Muscle of leg (tissue), 11 donors: Measurements from ENCODE around the gene TCF7. TPM values are rescaled to one million over a fixed set of nuclear protein-coding genes. Genes with fewer than 3 reads are reported as not detected.

Experiments
- DNase-seq: peaks from one replicate; pipeline ENCODE4 v3.0.0; 2013
- H3K27ac ChIP-seq: one replicate; pipeline ENCODE4 v1.5.1; 2013; ENCODE audit warnings: mild to moderate bottlenecking, low read length, control low read depth
- H3K27me3 ChIP-seq: one replicate; pipeline ENCODE4 v1.6.1; 2013; ENCODE audit warnings: low read length; ENCODE audit not compliant: control insufficient read depth, insufficient read depth
- H3K36me3 ChIP-seq: one replicate; pipeline ENCODE4 v1.6.1; 2013; ENCODE audit warnings: low read length; ENCODE audit not compliant: control insufficient read depth, insufficient read depth
- H3K4me1 ChIP-seq: one replicate; pipeline ENCODE4 v1.6.1; 2013; ENCODE audit warnings: low read length; ENCODE audit not compliant: control insufficient read depth, insufficient read depth
- H3K4me3 ChIP-seq: one replicate; pipeline ENCODE4 v1.5.1; 2013; ENCODE audit warnings: low read length, control low read depth
- H3K9me3 ChIP-seq: replicated peaks from 2 replicates; pipeline ENCODE4 v1.6.1; 2013; ENCODE audit warnings: low read depth, low read length; ENCODE audit not compliant: control insufficient read depth
- WGBS: methylation state at CpG from one replicate; pipeline ENCODE4 v1.1.5; 2013; ENCODE audit warnings: missing lambda C conversion rate; ENCODE audit not compliant: insufficient coverage; 5-methylcytosine and 5-hydroxymethylcytosine counted together
- polyA plus RNA-seq, 8 donors: library from polyadenylated mRNA; unstranded; fragments of 120-200 nt; gene quantifications; one replicate each; pipeline versions ENCODE4 v1.2.1 to v1.2.3, GENCODE V29; 2013; ENCODE audit warnings: inconsistent platforms in 1 of 8, low replicate concordance in 1 of 8; ENCODE audit not compliant: insufficient read length in 8 of 8, insufficient read depth in 1 of 8
- total RNA-seq: library from RNA; stranded (reverse); fragments of 120-200 nt; gene quantifications from one replicate; pipeline ENCODE4 v1.2.4, GENCODE V29; 2013

TCF7 gene
- total and polyA plus RNA-seq, 9 donors = 0.84 to 4.7 (median 2.0) TPM

DNA sequence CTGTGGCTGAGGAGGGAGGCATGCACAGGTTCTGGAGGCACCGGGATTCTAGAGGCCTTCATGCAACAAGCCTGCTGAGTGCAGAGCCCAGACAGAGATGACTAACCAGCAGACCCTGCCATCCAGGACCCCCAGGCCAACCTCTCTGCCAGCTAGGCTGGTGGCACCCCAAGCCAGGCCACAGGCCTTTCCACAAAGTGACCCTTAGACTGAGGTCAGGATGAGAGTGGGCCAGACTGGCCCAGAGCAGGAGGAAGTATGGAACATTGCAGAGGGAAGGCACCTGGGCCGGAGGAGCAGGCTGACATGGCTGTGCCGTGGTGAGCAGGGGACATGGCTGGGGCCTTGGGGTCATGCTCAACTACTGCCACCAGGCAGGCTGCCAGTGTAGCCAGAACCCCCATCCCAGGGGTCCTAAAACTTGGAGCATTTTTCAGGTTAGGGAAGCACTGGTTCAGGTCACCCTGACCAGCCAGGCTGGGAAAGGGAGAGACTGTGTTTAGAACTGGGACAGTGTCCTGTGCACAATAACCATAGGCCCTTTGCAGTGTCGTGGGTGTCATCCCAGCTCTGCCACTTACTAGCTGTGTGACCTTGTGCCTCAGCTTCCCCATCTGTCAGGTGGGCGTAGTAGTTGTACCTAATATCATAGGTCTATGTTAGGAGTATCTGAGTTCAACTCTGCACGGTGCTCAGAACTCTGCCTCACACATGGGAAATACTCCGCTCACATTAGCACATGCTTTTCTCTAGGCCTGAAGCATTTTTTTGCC lies 17.3 kb downstream of the TCF7 start:
- H3K27me3 ChIP-seq = no peaks in the 10 kb centered on the region
- no peak overlapping the region for H3K27ac ChIP-seq
- no peaks in the 10 kb centered on the region for H3K4me1 ChIP-seq
- H3K9me3 ChIP-seq = no peaks in the 10 kb centered on the region
- peaks cover 55% of the 10 kb centered on the region for H3K36me3 ChIP-seq
- DNase-seq = no peak
- no peak overlapping the region for H3K4me3 ChIP-seq
- 86% methylated on average over 5 of the region's 7 CpGs for WGBS

DNA sequence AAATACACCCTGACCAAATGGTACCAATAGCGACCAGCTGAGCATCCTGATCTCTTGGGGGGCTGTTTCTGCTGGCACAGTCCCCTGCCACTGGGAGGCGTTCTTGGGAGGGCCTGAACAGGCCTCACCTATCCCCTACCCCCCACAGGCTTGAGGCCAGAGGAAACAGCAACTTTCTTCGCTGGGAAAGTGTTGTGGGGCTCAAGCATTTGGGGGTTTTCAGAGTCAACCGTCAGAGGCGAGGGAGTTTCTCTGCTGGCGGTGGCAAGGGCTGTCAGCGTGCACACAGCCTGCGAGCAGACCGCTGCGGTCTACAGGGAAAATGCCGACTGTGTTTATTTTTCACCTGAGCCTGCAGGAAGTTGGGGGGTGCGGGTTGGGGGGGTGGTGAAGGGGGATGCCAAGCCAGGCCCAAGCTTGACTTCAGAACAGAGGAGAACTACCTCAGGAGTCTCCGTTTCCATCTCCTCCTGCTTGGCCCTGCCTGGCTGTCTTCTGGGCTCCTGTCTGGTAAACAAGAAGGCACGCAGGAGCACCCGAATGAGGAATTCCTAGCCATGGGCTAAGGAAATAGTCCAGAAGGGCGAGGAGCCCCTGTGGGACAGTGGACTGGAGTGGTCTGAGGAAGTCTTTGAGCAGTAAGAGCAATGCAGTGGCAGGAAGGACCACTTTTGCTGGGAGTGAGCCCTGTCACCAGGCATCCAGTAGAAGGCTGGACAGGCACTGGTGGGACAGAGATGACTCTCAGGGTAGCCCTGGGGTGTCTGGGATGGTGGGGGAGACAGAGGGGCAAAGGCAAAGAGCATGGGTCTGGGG lies 18.1 kb downstream of the TCF7 start:
- Histone ChIP-seq H3K27ac (no peak overlapping the region), H3K27me3 (no peaks in the 10 kb centered on the region), H3K9me3 (no peaks in the 10 kb centered on the region), H3K4me3 (no peak overlapping the region), H3K36me3 (peaks cover 58% of the 10 kb centered on the region), H3K4me1 (no peaks in the 10 kb centered on the region)
- no peak for DNase-seq
- WGBS = 63% methylated on average over 13 of the region's 16 CpGs

DNA sequence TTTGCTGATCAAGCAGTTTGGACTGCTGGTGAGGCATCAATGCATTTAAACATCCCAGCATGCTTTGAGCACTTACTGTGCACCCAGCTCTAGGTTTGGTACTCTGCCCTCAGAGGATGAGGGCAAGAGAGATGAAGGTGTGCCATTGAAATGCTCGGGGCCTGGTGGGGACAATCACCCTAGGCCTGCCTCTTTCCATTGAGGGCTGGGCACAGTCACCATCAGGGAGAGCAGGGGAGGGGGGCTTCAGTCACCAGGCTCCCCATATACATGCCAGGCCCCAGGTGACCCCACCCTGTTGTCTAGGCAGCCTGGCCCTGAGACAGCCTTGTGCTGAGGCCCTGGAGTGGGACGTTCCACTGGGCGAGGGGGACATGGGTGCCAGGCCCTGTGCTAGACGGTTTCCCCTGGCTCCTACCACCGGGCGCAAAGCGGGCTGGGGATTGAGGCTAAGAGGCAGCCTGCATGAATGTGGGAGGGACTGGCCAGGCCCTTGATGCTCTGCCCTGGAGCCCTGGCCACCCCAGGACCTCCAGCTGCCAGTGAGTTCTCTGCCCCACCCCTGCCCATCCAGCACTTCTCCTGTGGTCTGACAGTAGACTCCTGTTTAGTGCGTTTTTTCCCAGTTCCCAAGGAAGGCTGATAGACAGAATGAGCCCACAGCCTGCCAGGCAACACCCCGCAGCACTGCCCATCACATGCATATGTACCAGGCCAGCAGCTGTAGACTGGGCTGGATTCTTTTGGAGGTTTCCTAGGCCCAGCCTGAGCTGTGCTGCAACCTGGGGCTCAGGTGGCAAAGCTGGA lies 18.9 kb downstream of the TCF7 start:
- DNase-seq = no peak
- Histone ChIP-seq H3K4me3 (no peak overlapping the region), H3K9me3 (no peaks in the 10 kb centered on the region), H3K36me3 (peaks cover 62% of the 10 kb centered on the region), H3K4me1 (no peaks in the 10 kb centered on the region), H3K27ac (no peak overlapping the region), H3K27me3 (no peaks in the 10 kb centered on the region)
- WGBS = 85% methylated on average over 8 of the region's 9 CpGs

DNA sequence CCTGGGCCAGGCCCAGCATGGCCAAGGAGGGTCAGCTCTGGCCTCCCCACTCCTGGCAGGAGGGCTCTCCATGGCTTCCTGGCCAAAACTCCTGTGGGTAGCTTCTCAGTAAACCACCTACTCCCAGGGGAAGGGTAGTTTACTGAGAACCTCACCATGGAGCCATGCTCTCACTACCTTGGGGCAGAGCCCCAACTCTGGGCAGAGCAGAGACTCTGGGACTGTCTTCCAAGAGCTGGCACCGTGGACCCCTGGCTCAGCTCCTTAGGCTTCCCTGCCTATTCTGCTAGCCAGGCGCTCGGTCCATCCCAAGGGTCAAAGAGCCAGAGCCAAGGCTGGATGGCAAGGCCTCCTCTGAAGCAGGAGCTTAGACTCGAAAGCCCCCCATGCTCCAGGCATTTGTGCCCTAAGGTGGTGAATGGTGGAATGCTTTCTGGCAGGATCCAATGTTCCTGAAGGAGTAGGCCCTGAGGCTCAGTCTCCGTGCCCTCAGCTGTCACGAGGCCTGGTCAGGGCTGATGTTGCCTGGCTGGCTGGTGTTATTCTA lies 19.6 kb downstream of the TCF7 start:
- Histone ChIP-seq H3K4me1 (no peaks in the 10 kb centered on the region), H3K27me3 (no peaks in the 10 kb centered on the region), H3K27ac (no peak overlapping the region), H3K9me3 (no peaks in the 10 kb centered on the region), H3K4me3 (no peak overlapping the region), H3K36me3 (peaks cover 57% of the 10 kb centered on the region)
- WGBS = 89% methylated on average over 4 of the region's 6 CpGs
- no peak for DNase-seq

DNA sequence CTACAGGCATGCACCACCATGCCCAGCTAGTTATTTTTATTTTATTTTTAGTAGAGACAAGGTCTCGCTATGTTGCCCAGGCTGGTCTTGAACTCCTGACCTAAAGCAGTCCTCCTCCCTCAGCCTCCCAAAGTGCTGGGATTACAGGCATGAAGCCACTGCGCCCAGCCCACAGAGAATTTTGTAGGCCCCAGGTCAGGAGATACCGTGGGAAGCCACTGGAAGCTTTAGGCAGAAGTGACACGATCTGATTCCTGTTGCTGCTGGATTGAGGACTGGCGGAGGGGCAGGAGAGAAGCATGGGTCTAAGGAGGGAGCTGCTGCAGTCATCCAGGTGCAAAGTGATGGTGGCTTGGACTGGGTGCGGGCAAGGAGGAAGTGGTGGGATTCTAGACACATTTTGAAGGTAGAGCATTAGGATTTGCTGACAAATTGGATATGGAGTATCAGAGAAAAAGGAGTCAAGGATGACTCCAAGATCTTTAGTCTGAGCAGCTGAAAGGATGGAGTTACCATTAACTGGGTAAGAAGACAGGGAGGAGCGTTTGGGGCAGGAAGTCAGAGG lies 20.7 kb downstream of the TCF7 start:
- H3K4me1 ChIP-seq = no peaks in the 10 kb centered on the region
- H3K9me3 ChIP-seq = no peaks in the 10 kb centered on the region
- no peak for DNase-seq
- no peaks in the 10 kb centered on the region for H3K27me3 ChIP-seq
- H3K36me3 ChIP-seq = peaks cover 61% of the 10 kb centered on the region
- no peak overlapping the region for H3K4me3 ChIP-seq
- WGBS = 93% methylated on average over 5 of the region's 7 CpGs
- no peak overlapping the region for H3K27ac ChIP-seq

DNA sequence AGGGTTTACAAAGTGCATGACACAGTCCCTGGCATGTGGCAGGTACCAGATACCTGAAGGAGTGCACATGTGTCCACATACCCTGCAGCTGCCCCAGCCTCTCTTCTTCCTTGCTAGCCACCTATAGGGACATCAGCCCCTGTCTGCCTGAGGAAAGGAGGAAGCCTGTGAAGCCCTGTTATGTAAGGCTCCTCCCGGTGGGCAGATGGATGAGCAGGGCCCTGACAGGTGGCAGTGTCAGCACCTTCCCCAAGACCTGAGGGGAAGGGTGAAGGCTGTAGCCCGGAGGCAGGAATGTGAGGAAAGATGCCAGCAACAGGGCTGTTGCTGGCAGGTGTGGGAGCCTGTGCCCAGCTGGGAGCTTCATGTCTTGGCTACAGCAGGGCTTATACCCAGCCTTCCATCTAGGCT lies 21.7 kb downstream of the TCF7 start:
- no peak overlapping the region for H3K27ac ChIP-seq
- WGBS = 61% methylated on average over 2 of the region's 2 CpGs
- H3K4me1 ChIP-seq = peaks cover 7% of the 10 kb centered on the region
- no peak for DNase-seq
- H3K9me3 ChIP-seq = no peaks in the 10 kb centered on the region
- H3K27me3 ChIP-seq = no peaks in the 10 kb centered on the region
- H3K4me3 ChIP-seq = no peak overlapping the region
- peaks cover 63% of the 10 kb centered on the region for H3K36me3 ChIP-seq

DNA sequence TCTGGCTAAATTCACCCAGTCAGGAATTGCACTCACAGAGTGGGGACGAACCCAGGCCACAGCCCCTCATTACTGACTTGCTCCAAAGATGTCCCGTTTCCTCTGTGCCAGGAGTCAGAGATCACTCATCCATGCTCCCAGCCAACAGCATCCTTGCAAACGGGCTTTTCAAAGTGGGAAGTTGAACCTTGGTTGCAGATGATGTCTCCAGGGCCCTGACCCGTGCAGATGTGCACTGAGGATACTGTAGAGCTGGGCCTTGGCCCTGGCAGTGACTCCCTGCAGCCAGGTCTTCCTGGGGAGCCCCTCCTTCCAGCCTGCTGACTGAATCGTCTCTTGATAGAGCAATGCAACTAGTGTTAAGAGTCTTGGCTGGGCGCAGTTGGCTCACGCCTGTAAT lies 22.3 kb downstream of the TCF7 start:
- peaks cover 7% of the 10 kb centered on the region for H3K4me1 ChIP-seq
- no peaks in the 10 kb centered on the region for H3K27me3 ChIP-seq
- H3K4me3 ChIP-seq = no peak overlapping the region
- 57% methylated on average over 7 of the region's 7 CpGs for WGBS
- peaks cover 59% of the 10 kb centered on the region for H3K36me3 ChIP-seq
- H3K9me3 ChIP-seq = no peaks in the 10 kb centered on the region
- H3K27ac ChIP-seq = no peak overlapping the region
- no peak for DNase-seq

DNA sequence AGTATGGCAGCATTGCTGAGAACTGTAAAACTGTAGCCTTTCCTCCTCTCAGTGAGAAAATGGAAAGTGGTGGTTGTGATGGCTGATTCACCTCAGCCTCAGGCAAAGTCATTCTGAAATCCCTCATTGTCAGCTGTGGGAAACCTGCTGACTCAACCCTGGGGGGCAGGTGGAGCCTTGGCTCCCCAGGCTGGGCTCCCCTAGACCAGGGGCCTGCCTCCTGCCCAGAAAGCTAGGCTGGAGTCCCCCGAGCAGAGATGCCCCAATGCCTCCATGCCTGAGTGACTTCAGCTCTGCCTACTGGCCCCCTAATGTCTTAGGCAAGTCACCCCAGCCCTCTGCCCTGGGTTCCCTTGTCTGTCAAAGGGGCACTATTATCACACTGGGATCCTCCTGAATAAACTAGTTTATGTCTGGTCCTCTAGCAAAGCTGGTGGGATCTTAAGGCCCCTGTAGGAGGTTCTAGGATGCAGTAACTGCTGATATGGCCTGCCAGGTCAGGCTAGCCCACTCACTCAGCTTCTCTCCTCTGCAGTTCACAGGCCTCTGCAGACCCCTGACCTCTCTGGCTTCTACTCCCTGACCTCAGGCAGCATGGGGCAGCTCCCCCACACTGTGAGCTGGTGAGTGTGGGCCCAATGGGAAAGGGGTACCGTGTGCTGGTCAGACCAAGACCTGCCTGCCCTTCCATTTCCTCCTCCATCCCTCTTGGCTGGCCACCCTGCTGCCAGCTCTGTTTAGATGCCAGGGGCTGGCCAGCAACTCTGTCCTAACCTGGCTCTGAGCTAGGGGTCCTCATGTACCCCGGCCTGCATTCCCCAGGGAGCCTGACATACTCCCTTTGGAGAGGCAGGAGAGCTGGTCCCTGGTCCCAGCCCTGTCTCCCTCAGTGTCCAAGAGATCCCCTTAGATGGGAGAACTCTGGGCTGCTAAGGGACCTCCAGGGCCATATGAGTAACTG lies 24.2 kb downstream of the TCF7 start:
- Histone ChIP-seq H3K36me3 (peaks cover 66% of the 10 kb centered on the region), H3K9me3 (no peaks in the 10 kb centered on the region), H3K4me1 (peaks cover 7% of the 10 kb centered on the region), H3K27me3 (no peaks in the 10 kb centered on the region), H3K27ac (no peak overlapping the region), H3K4me3 (no peak overlapping the region)
- DNase-seq = no peak
- WGBS = 86% methylated on average over 3 of the region's 3 CpGs

DNA sequence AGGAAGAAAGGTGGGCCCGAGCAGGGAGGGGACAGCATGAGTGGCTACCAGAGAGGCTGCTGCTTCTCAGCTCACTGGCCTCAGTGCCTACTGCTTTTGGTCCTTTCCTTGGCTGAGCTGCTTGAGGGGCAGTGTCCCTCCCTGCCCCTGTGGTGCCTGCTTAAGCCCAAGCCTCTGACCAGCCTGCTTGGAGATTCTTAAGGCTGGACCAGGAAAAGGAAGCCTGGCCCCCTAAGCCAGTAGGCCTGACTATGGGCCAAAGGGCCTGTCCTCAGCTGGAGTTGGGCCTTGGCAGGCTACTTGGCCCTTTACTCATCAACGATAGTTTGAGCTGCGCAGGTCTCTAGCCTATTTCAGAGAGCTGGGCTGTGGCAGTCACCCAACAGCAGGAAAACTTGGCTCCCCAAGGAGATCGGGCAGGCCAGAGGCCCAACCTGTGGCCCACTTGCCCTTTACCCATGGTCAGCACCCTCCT lies 24.9 kb downstream of the TCF7 start:
- H3K9me3 ChIP-seq = no peaks in the 10 kb centered on the region
- 88% methylated on average over 4 of the region's 4 CpGs for WGBS
- H3K36me3 ChIP-seq = peaks cover 66% of the 10 kb centered on the region
- no peak for DNase-seq
- no peak overlapping the region for H3K27ac ChIP-seq
- H3K4me3 ChIP-seq = no peak overlapping the region
- peaks cover 7% of the 10 kb centered on the region for H3K4me1 ChIP-seq
- no peaks in the 10 kb centered on the region for H3K27me3 ChIP-seq
